CD14-positive monocyte (primary cell): ENCODE results near the gene FN1. TPM values are rescaled to one million over a fixed set of nuclear protein-coding genes. Genes with fewer than 3 reads are reported as not detected.

Source experiments
- DNase-seq, 3 donors: peaks; one replicate each; pipeline ENCODE4 v3.0.0-alpha.2; 2011 to 2022
- H2AFZ ChIP-seq: 2 replicates; pipeline ENCODE4 v1.6.0; 2012; ENCODE audit warnings: mild to moderate bottlenecking, low read depth, low read length, inconsistent platforms; ENCODE audit not compliant: insufficient read depth, poor library complexity, severe bottlenecking
- H3K27ac ChIP-seq, 2 donors: 1 replicate in 1 of 2; 2 replicates in 1 of 2; pipeline ENCODE4 v1.5.1; 2012 to 2013; ENCODE audit warnings: low read length in 2 of 2, control low read depth in 1 of 2, inconsistent platforms in 1 of 2, low read depth in 1 of 2, mild to moderate bottlenecking in 1 of 2
- H3K27me3 ChIP-seq, 2 donors: one replicate each; pipeline versions ENCODE4 v1.6.0 to v1.6.1; 2011 to 2013; ENCODE audit warnings: low read length in 2 of 2; ENCODE audit not compliant: control insufficient read depth in 2 of 2, insufficient read depth in 2 of 2
- H3K36me3 ChIP-seq, 2 donors: replicated peaks in 1 of 2; 1 replicate in 1 of 2; 2 replicates in 1 of 2; pipeline versions ENCODE4 v1.5.1 to v1.6.1; 2012 to 2013; ENCODE audit warnings: low read length in 2 of 2, control low read depth in 1 of 2, inconsistent platforms in 1 of 2, mild to moderate bottlenecking in 1 of 2; ENCODE audit not compliant: insufficient read depth in 2 of 2, control insufficient read depth in 1 of 2
- H3K4me1 ChIP-seq, 2 donors: 1 replicate in 1 of 2; 2 replicates in 1 of 2; pipeline versions ENCODE4 v1.5.1 to v1.6.1; 2012 to 2013; ENCODE audit warnings: low read length in 2 of 2, control low read depth in 1 of 2, inconsistent platforms in 1 of 2, mild to moderate bottlenecking in 1 of 2, moderate library complexity in 1 of 2; ENCODE audit not compliant: insufficient read depth in 2 of 2, control insufficient read depth in 1 of 2
- H3K4me2 ChIP-seq: replicated peaks from 2 replicates; pipeline ENCODE3; 2012; ENCODE audit warnings: low read length, moderate library complexity, mild to moderate bottlenecking; ENCODE audit not compliant: poor library complexity, severe bottlenecking; ENCODE audit errors: extremely low read depth
- H3K4me3 ChIP-seq, 3 experiments: fragments of 200-600 bp in 1 of 3; sonication (generic) in 1 of 3; replicated peaks in 1 of 3; 1 replicate in 2 of 3; 2 replicates in 1 of 3; pipeline ENCODE4 v1.5.1; 2011 to 2013; ENCODE audit warnings: low read length in 3 of 3, mild to moderate bottlenecking in 3 of 3, control low read depth in 2 of 3, low read depth in 2 of 3, inconsistent platforms in 1 of 3, moderate library complexity in 1 of 3
- H3K79me2 ChIP-seq: 2 replicates; pipeline ENCODE4 v1.6.0; 2012; ENCODE audit warnings: mild to moderate bottlenecking, control low read depth, inconsistent platforms, low read length, moderate library complexity; ENCODE audit not compliant: insufficient read depth
- H3K9ac ChIP-seq: 2 replicates; pipeline ENCODE4 v1.6.0; 2017; ENCODE audit warnings: low read length, mild to moderate bottlenecking; ENCODE audit not compliant: insufficient read depth, poor library complexity, severe bottlenecking
- H3K9me3 ChIP-seq, 2 donors: replicated peaks in 1 of 2; 1 replicate in 1 of 2; 2 replicates in 1 of 2; pipeline versions ENCODE4 v1.5.1 to v1.6.1; 2012 to 2013; ENCODE audit warnings: low read length in 2 of 2, control low read depth in 1 of 2; ENCODE audit not compliant: control insufficient read depth in 1 of 2, insufficient read depth in 1 of 2
- H4K20me1 ChIP-seq: 2 replicates; pipeline ENCODE4 v1.6.0; 2012; ENCODE audit warnings: mild to moderate bottlenecking, low read length, control low read depth, moderate library complexity; ENCODE audit not compliant: insufficient read depth
- H3K27ac Mint-ChIP-seq, 7 donors: one replicate each; pipeline ENCODE4 v1.8.0; 2020; ENCODE audit warnings: mild to moderate bottlenecking in 7 of 7, mixed read lengths in 7 of 7, moderate library complexity in 6 of 7, inconsistent platforms in 2 of 7
- H3K27me3 Mint-ChIP-seq, 3 donors: one replicate each; pipeline ENCODE4 v1.8.0; 2021 to 2022; ENCODE audit warnings: low read depth in 3 of 3, mild to moderate bottlenecking in 3 of 3, mixed read lengths in 3 of 3, moderate library complexity in 3 of 3, inconsistent platforms in 1 of 3
- H3K36me3 Mint-ChIP-seq, 2 donors: one replicate each; pipeline ENCODE4 v1.8.0; 2020; ENCODE audit warnings: mixed read lengths in 2 of 2, inconsistent platforms in 1 of 2, mild to moderate bottlenecking in 1 of 2
- H3K4me1 Mint-ChIP-seq: one replicate; pipeline ENCODE4 v1.8.0; 2020; ENCODE audit warnings: mild to moderate bottlenecking, mixed read lengths
- H3K4me3 Mint-ChIP-seq, 2 donors: one replicate each; pipeline ENCODE4 v1.8.0; 2020; ENCODE audit warnings: mild to moderate bottlenecking in 2 of 2, mixed read lengths in 2 of 2, moderate library complexity in 1 of 2
- H3K9me3 Mint-ChIP-seq, 7 donors: one replicate each; pipeline ENCODE4 v1.8.0; 2020 to 2022; ENCODE audit warnings: mixed read lengths in 7 of 7, mild to moderate bottlenecking in 6 of 7, moderate library complexity in 6 of 7, inconsistent platforms in 2 of 7
- CTCF ChIP-seq: fragments of 200-600 bp; IDR thresholded peaks from one replicate; pipeline ENCODE4 v1.8.0; 2022; ENCODE audit warnings: antibody characterized with exemption, mild to moderate bottlenecking
- WGBS: methylation state at CpG from one replicate; pipeline ENCODE4 v1.1.5; 2013; ENCODE audit warnings: missing lambda C conversion rate; ENCODE audit not compliant: insufficient coverage; 5-methylcytosine and 5-hydroxymethylcytosine counted together
- intact Hi-C, 2 donors: fragments of 100-400 bp; cut with micrococcal nuclease; formaldehyde crosslinking; loops; one replicate each; pipeline versions ENCODE4 v1.15.0 to v1.15.1; 2023
- polyA plus RNA-seq, 3 donors: library from polyadenylated mRNA; depleted of rRNA in 1 of 3; unstranded in 2 of 3; stranded (reverse) in 1 of 3; fragments of 300-500 nt in 2 of 3; fragments of >200 nt in 1 of 3; fragmentation: Illumina TruSeq in 2 of 3; gene quantifications; 1 replicate in 2 of 3; 2 replicates in 1 of 3; pipeline ENCODE4 v1.2.3, GENCODE V29; 2012 to 2021

Gene FN1
- polyA plus RNA-seq, 3 donors = 0.21 to 0.72 (median 0.23) TPM

DNA sequence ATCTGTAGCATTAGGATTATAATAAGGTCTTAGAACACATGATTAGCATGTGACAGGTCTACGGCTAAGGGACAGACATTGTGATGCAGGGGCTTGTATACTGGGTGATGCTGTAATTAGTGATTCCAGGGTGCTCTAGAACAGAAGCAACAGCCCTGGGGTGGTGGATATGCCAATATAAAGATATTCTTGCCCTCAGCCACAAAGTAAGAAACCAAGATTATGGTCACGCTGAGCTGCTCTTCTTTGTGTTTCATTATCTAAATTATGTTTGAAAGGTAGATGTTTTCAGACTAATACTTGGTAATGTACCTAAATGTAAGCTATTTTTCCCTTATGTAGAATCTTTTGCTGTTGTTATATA is 45.3 kb downstream of the FN1 start:
- Mint-ChIP-seq H3K27ac (no peak overlapping the region), H3K36me3 (no peaks in the 10 kb centered on the region), H3K4me3 (no peak overlapping the region), H3K4me1 (no peaks in the 10 kb centered on the region), H3K9me3 (peaks cover 0 to 2% (median 0%) of the 10 kb centered on the region in 7 donors), H3K27me3 (peaks cover 0 to 5% (median 1%) of the 10 kb centered on the region in 3 donors)
- intact Hi-C loops = no loop called here
- no peak for TF ChIP-seq CTCF
- Histone ChIP-seq H3K79me2 (no peaks in the 10 kb centered on the region), H2AFZ (no peak overlapping the region), H3K9me3 (no peaks in the 10 kb centered on the region), H3K9ac (no peak overlapping the region), H3K4me1 (no peaks in the 10 kb centered on the region), H3K27ac (no peak overlapping the region), H3K4me2 (no peak overlapping the region), H3K4me3 (no peak overlapping the region), H3K36me3 (no peaks in the 10 kb centered on the region), H4K20me1 (no peaks in the 10 kb centered on the region), H3K27me3 (no peaks in the 10 kb centered on the region)
- WGBS = 100% methylated on average over 1 of the region's 2 CpGs
- DNase-seq = no peak

DNA sequence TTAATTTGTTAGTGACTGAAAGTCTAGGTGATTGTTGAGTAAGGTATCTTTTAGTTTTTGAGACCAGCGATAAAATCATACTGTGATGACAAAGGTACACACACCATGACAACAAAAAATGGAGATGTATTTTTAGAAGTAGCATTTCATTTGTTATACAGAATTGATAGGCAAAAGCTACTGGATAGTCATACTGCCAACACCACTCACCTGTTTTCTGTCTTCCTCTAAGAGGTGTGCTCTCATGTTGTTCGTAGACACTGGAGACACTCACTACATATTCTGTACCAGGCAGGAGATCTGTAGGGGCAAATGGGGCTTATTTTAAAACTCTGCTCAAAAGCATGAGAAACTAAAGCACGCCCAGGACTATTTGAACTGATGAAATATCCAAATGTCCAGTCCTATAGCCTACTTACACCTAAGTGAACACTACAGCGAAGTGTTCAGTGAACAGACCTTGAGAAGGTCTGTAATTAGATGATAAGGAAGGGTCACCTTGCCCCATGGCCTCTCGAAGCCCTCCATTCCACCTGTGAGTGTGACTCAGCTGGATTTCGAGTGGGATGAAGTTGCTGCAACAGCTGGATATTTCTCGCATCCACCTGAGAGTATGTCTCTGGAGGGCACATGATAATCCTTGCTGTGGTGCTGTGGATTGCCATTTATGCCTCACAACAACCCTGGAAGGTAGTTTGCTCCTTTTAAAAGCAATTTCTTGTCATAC is 47.7 kb downstream of the FN1 start:
- Histone ChIP-seq H3K9ac (no peak overlapping the region), H4K20me1 (no peaks in the 10 kb centered on the region), H2AFZ (no peak overlapping the region), H3K4me3 (no peak overlapping the region), H3K27ac (no peak overlapping the region), H3K36me3 (no peaks in the 10 kb centered on the region), H3K27me3 (no peaks in the 10 kb centered on the region), H3K9me3 (no peaks in the 10 kb centered on the region), H3K4me1 (no peaks in the 10 kb centered on the region), H3K79me2 (no peaks in the 10 kb centered on the region), H3K4me2 (no peak overlapping the region)
- TF ChIP-seq CTCF = no peak
- Mint-ChIP-seq H3K27me3 (peaks cover 0 to 5% (median 1%) of the 10 kb centered on the region in 3 donors), H3K9me3 (peaks cover 0 to 4% (median 0%) of the 10 kb centered on the region in 7 donors), H3K27ac (no peak overlapping the region), H3K4me3 (no peak overlapping the region), H3K36me3 (no peaks in the 10 kb centered on the region), H3K4me1 (no peaks in the 10 kb centered on the region)
- WGBS = 83% methylated on average over 1 of the region's 7 CpGs
- intact Hi-C loops = no loop called here
- DNase-seq = no peak
